H1 (cell line): ENCODE results near the gene RMDN3. TPM values are rescaled to one million over a fixed set of nuclear protein-coding genes. Genes with fewer than 3 reads are reported as not detected.

ENCODE experiments used
- CTCF ChIA-PET: fragments of 300-600 bp; sonication (Branson Sonifier 250); formaldehyde crosslinking; loops from one replicate; lab custom pipeline; 2021; ENCODE audit not compliant: partially characterized antibody; lab: Charles Lee
- POLR2A ChIA-PET: fragments of 300-600 bp; sonication (Branson Sonifier 250); formaldehyde crosslinking; loops from one replicate; lab custom pipeline; 2021; ENCODE audit warnings: inconsistent platforms; ENCODE audit not compliant: partially characterized antibody; lab: Charles Lee
- DNase-seq, 2 experiments: peaks; one replicate each; pipeline versions ENCODE4 v3.0.0 to v3.0.0-alpha.2; 2010 to 2022; ENCODE audit warnings: low spot score in 2 of 2, low read depth in 1 of 2, mixed read lengths in 1 of 2
- FAIRE-seq: peaks from 2 replicates; lab custom pipeline; 2011; peaks lifted over from hg19 to GRCh38; lab: Jason Lieb, UNC
- H2AFZ ChIP-seq: 2 replicates; pipeline ENCODE4 v1.8.1; 2012; ENCODE audit warnings: low read length, inconsistent platforms
- H2AK5ac ChIP-seq: 2 replicates; pipeline ENCODE4 v1.6.1; 2013; ENCODE audit warnings: low read depth, low read length
- H2BK120ac ChIP-seq: replicated peaks from 2 replicates; pipeline ENCODE3; 2013; ENCODE audit warnings: low read depth, low read length, inconsistent platforms
- H2BK12ac ChIP-seq: 2 replicates; pipeline ENCODE4 v1.6.1; 2013; ENCODE audit warnings: low read depth, low read length
- H2BK15ac ChIP-seq: 2 replicates; pipeline ENCODE4 v1.6.1; 2013; ENCODE audit warnings: low read length
- H2BK20ac ChIP-seq: 2 replicates; pipeline ENCODE4 v1.6.1; 2013; ENCODE audit warnings: low read length
- H2BK5ac ChIP-seq: 2 replicates; pipeline ENCODE4 v1.6.1; 2013; ENCODE audit warnings: low read depth, low read length
- H3K14ac ChIP-seq: 2 replicates; pipeline ENCODE4 v1.6.1; 2013; ENCODE audit warnings: inconsistent platforms; ENCODE audit not compliant: insufficient read length
- H3K18ac ChIP-seq: 2 replicates; pipeline ENCODE4 v1.6.1; 2013; ENCODE audit warnings: low read length; ENCODE audit errors: extremely low read depth
- H3K23ac ChIP-seq: 2 replicates; pipeline ENCODE4 v1.6.1; 2013; ENCODE audit warnings: inconsistent platforms; ENCODE audit not compliant: insufficient read length
- H3K23me2 ChIP-seq: 2 replicates; pipeline ENCODE4 v1.6.1; 2013; ENCODE audit warnings: low read depth, low read length
- H3K27ac ChIP-seq: 2 replicates; pipeline ENCODE4 v1.6.1; 2011; ENCODE audit warnings: low read depth, low read length, inconsistent platforms
- H3K27me3 ChIP-seq, 4 experiments: replicated peaks in 1 of 4; 1 replicate in 1 of 4; 2 replicates in 3 of 4; pipeline versions ENCODE4 v1.6.1 to v1.8.1; 2011 to 2013; ENCODE audit warnings: low read length in 3 of 4, mild to moderate bottlenecking in 3 of 4, inconsistent platforms in 2 of 4, mixed read lengths in 2 of 4, moderate library complexity in 1 of 4; ENCODE audit not compliant: control insufficient read depth in 3 of 4, insufficient read depth in 3 of 4; ENCODE audit errors: extremely low read depth in 1 of 4
- H3K36me3 ChIP-seq, 4 experiments: 2 replicates each; pipeline versions ENCODE4 v1.6.1 to v1.8.1; 2011 to 2013; ENCODE audit warnings: mild to moderate bottlenecking in 4 of 4, low read length in 3 of 4, moderate library complexity in 2 of 4, control low read depth in 1 of 4, inconsistent platforms in 1 of 4; ENCODE audit not compliant: insufficient read depth in 4 of 4, control insufficient read depth in 2 of 4
- H3K4ac ChIP-seq: replicated peaks from 2 replicates; pipeline ENCODE3; 2013; ENCODE audit warnings: low read length, low read depth, mixed read lengths, inconsistent platforms; ENCODE audit not compliant: insufficient read length
- H3K4me1 ChIP-seq, 4 experiments: replicated peaks in 1 of 4; 1 replicate in 1 of 4; 2 replicates in 3 of 4; pipeline versions ENCODE4 v1.6.1 to v1.8.1; 2011 to 2013; ENCODE audit warnings: low read length in 3 of 4, inconsistent platforms in 2 of 4, mixed read lengths in 1 of 4; ENCODE audit not compliant: insufficient read depth in 4 of 4, control insufficient read depth in 3 of 4
- H3K4me2 ChIP-seq, 2 experiments: 2 replicates each; pipeline versions ENCODE4 v1.6.1 to v1.8.1; 2011 to 2013; ENCODE audit warnings: low read depth in 2 of 2, low read length in 2 of 2, control low read depth in 1 of 2, inconsistent platforms in 1 of 2, mild to moderate bottlenecking in 1 of 2; ENCODE audit not compliant: insufficient read depth in 1 of 2
- H3K4me3 ChIP-seq, 4 experiments: fragments of 200-600, 300-600 bp in 1 of 4; sonication (generic), shearing (Covaris generic), sonication (Bioruptor Twin) in 1 of 4; 2 replicates each; pipeline versions ENCODE4 v1.5.1 to v1.8.1; 2011 to 2016; ENCODE audit warnings: low read length in 4 of 4, low read depth in 3 of 4, control low read depth in 2 of 4, inconsistent platforms in 2 of 4, mild to moderate bottlenecking in 2 of 4, mixed read lengths in 1 of 4, moderate library complexity in 1 of 4; ENCODE audit not compliant: insufficient read depth in 2 of 4; ENCODE audit errors: extremely low read depth in 1 of 4
- H3K56ac ChIP-seq: replicated peaks from 2 replicates; pipeline ENCODE3; 2013; ENCODE audit warnings: low read depth, mild to moderate bottlenecking, mixed read lengths, low read length, inconsistent platforms; ENCODE audit not compliant: insufficient read length
- H3K79me1 ChIP-seq: 2 replicates; pipeline ENCODE4 v1.6.1; 2013; ENCODE audit warnings: low read depth, low read length, control low read depth
- H3K79me2 ChIP-seq, 2 experiments: 2 replicates each; pipeline versions ENCODE4 v1.6.1 to v1.8.1; 2012 to 2013; ENCODE audit warnings: low read length in 2 of 2, mild to moderate bottlenecking in 2 of 2, inconsistent platforms in 1 of 2; ENCODE audit not compliant: insufficient read depth in 2 of 2, control insufficient read depth in 1 of 2
- H3K9ac ChIP-seq, 4 experiments: replicated peaks in 1 of 4; 1 replicate in 1 of 4; 2 replicates in 3 of 4; pipeline versions ENCODE4 v1.6.1 to v1.8.1; 2011 to 2013; ENCODE audit warnings: low read depth in 3 of 4, low read length in 3 of 4, control low read depth in 2 of 4, mild to moderate bottlenecking in 2 of 4, moderate library complexity in 2 of 4, inconsistent platforms in 1 of 4; ENCODE audit errors: extremely low read depth in 1 of 4
- H3K9me3 ChIP-seq, 2 experiments: 2 replicates each; pipeline versions ENCODE4 v1.6.1 to v1.8.1; 2012 to 2013; ENCODE audit warnings: mild to moderate bottlenecking in 2 of 2, moderate library complexity in 2 of 2, control low read depth in 1 of 2, inconsistent platforms in 1 of 2, low read depth in 1 of 2, low read length in 1 of 2, mixed read lengths in 1 of 2; ENCODE audit not compliant: insufficient read depth in 2 of 2
- H4K20me1 ChIP-seq, 2 experiments: replicated peaks in 1 of 2; 2 replicates each; pipeline versions ENCODE3 to v1.8.1; 2011 to 2013; ENCODE audit warnings: inconsistent platforms in 2 of 2, low read length in 2 of 2, mild to moderate bottlenecking in 1 of 2; ENCODE audit not compliant: insufficient read depth in 2 of 2, control insufficient read depth in 1 of 2
- H4K5ac ChIP-seq: 2 replicates; pipeline ENCODE4 v1.6.1; 2013; ENCODE audit warnings: low read length, low read depth, mixed read lengths, inconsistent platforms; ENCODE audit not compliant: insufficient read length
- H4K8ac ChIP-seq: 2 replicates; pipeline ENCODE4 v1.8.0; 2013; ENCODE audit warnings: mild to moderate bottlenecking, moderate library complexity, low read length, inconsistent platforms; ENCODE audit not compliant: insufficient read depth; ENCODE audit errors: extremely low read depth
- H4K91ac ChIP-seq: replicated peaks from 2 replicates; pipeline ENCODE3; 2013; ENCODE audit warnings: low read length, mixed read lengths, inconsistent platforms; ENCODE audit not compliant: insufficient read length
- EGR1 ChIP-seq: IDR thresholded peaks from 2 replicates; pipeline ENCODE4 v1.6.1; 2011; ENCODE audit warnings: low read depth, low read length, borderline replicate concordance
- HDAC2 ChIP-seq, 2 experiments: fragments of 300-600 bp in 1 of 2; sonication (generic) in 1 of 2; IDR thresholded peaks; 2 replicates each; pipeline ENCODE4 v1.6.1; 2011 to 2012; ENCODE audit warnings: low read depth in 2 of 2, low read length in 2 of 2, mild to moderate bottlenecking in 2 of 2, moderate library complexity in 2 of 2, borderline replicate concordance in 1 of 2, inconsistent platforms in 1 of 2
- HDAC6 ChIP-seq: IDR thresholded peaks from one replicate; pipeline ENCODE4 v1.7.1; 2012; ENCODE audit warnings: low read depth, mild to moderate bottlenecking, inconsistent platforms, low read length, moderate library complexity
- JUND ChIP-seq: IDR thresholded peaks from 2 replicates; pipeline ENCODE4 v1.6.1; 2011; ENCODE audit warnings: mild to moderate bottlenecking, improper control_type of control experiment, low read length
- KDM4A ChIP-seq: IDR thresholded peaks from one replicate; pipeline ENCODE4 v1.7.1; 2012; ENCODE audit warnings: low read depth, mild to moderate bottlenecking, moderate library complexity, low read length, inconsistent platforms; ENCODE audit not compliant: severe bottlenecking
- PHF8 ChIP-seq: fragments of 200-600 bp; sonication (generic); conservative IDR thresholded peaks from 2 replicates; pipeline ENCODE4 v1.7.1; 2012; ENCODE audit warnings: low read depth, mild to moderate bottlenecking, inconsistent platforms, low read length, moderate library complexity
- POLR2AphosphoS5 ChIP-seq: IDR thresholded peaks from 2 replicates; pipeline ENCODE4 v1.6.1; 2011; ENCODE audit warnings: low read depth, low read length
- SUZ12 ChIP-seq: fragments of 200-600 bp; sonication (generic); IDR thresholded peaks from 2 replicates; pipeline ENCODE4 v1.6.1; 2012; ENCODE audit warnings: mild to moderate bottlenecking, inconsistent platforms, low read length, moderate library complexity, mixed read lengths
- WGBS, 2 experiments: shearing (Covaris generic) in 1 of 2; methylation state at CpG; one replicate each; pipeline versions ENCODE4 v1.1.6 to v1.1.7; 2013 to 2015; ENCODE audit warnings: low lambda C conversion rate in 2 of 2, mixed read lengths in 2 of 2, inconsistent platforms in 1 of 2, low coverage in 1 of 2, missing lambda C conversion rate in 1 of 2; ENCODE audit not compliant: insufficient replicate concordance in 2 of 2, insufficient coverage in 1 of 2, insufficient read length in 1 of 2; ENCODE audit errors: extremely low coverage in 1 of 2, missing lambda C conversion rate in 1 of 2; 5-methylcytosine and 5-hydroxymethylcytosine counted together
- polyA plus RNA-seq, 7 experiments: library from polyadenylated mRNA; depleted of rRNA in 3 of 7; stranded (reverse) in 5 of 7; unstranded in 2 of 7; fragments of >200 nt in 5 of 7; fragments of 200-250 nt in 2 of 7; gene quantifications; 1 replicate in 5 of 7; 2 replicates in 1 of 7; 4 replicates in 1 of 7; pipeline versions ENCODE4 v1.2.1 to v1.2.3, GENCODE V29; 2011 to 2013; ENCODE audit warnings: missing spikeins in 2 of 7, mixed read lengths in 2 of 7
- total RNA-seq: library from RNA; stranded (reverse); fragmentation: NEBNext Ultra II Directional; extraction: Animal tissue kit (Norgen Biotek cat#: 25700); gene quantifications from 2 replicates; pipeline ENCODE4 v1.2.1, GENCODE V29; 2021
- TF ChIP-seq, protein P1 (sequence below): IDR thresholded peaks from 2 replicates; pipeline ENCODE4 v1.6.1; 2012; ENCODE audit warnings: low read length, inconsistent platforms

RMDN3 gene
- total and polyA plus RNA-seq, 2 of the 8 experiments (the other 6 are each of a cell fraction or from before 2014, with no cell fraction given), result 10.8 to 24.1 TPM

DNA sequence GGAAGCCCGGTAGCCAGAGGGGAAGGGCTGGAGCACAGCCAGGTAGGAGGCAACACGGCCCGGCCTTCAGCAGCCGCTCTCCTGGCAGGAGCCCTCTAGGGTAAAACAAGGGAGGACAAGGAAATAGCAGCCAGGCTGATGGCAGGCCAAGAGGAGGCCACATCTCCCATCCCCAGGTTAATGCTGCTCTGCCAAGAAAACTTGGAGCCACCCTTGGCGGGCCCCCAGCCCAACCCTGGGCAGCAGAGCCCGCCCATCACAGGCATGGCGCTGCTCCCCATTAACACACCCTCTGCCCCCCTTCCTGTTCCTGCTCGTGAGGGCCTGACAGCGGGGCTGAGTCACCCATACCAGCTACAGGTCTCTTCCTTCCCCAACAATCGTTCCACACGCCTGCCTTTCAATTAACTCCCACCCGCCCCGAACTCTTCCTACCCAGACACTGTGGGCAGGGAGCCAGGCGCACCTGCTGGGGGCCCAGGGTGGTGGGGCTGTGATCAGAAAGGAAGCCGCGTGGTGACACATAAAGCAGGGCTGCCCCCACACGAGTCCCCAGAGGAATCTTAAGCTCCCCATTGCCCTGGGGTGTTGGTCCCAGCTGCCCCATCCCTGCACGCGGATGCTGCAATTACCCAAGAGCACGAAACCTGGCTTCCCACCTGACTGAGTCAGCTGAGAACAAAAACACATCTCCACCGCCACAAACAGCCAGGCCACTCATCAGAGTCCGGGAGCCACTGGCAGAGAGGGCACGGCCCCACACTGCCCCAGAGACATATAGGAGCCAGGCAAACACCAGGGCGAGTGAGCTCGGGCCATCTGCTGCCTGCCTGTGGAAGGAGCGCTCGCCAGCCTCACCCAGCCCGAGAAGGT lies 14.5 kb upstream of the RMDN3 start, which contains the start of gene C15orf62:
Gene C15orf62, plus strand, starts transcription at position 707 of the 873 bp plus-strand sequence. CDS start 516 bp downstream, outside the sequence.
- H3K23ac ChIP-seq, result no peak within 1 kb of the TSS
- H3K79me2 ChIP-seq, result no peaks in the 10 kb centered on the region
- H3K4me1 ChIP-seq, result peaks cover 5 to 27% (median 15%) of the 10 kb centered on the region in 4 experiments
- H4K8ac ChIP-seq, result no peak within 1 kb of the TSS; the same call in 1 of the 2 replicates
- peaks cover 0 to 8% (median 0%) of the 10 kb centered on the region in 4 experiments; a peak in 2 of 8 replicates for H3K36me3 ChIP-seq
- no peak within 1 kb of the TSS for H2BK12ac ChIP-seq
- H3K23me2 ChIP-seq, result peaks cover 2% of the 10 kb centered on the region; the same call in 1 of the 2 replicates
- 90% methylated on average over 28 of the region's 28 CpGs; no CpG with 5 or more reads in 1 of the 2 experiments for WGBS, 2 experiments
- no peak within 1 kb of the TSS for H2BK20ac ChIP-seq
- H4K91ac ChIP-seq, result no peak within 1 kb of the TSS
- no peak within 1 kb of the TSS for H3K4me2 ChIP-seq
- no peaks in the 10 kb centered on the region for H3K27me3 ChIP-seq
- H3K79me1 ChIP-seq, result no peaks in the 10 kb centered on the region; the same call in 1 of the 2 replicates
- no peak within 1 kb of the TSS for H3K56ac ChIP-seq
- H3K4ac ChIP-seq, result no peak within 1 kb of the TSS
- no peak within 1 kb of the TSS for H2AFZ ChIP-seq
- TF ChIP-seq, protein P1, sequence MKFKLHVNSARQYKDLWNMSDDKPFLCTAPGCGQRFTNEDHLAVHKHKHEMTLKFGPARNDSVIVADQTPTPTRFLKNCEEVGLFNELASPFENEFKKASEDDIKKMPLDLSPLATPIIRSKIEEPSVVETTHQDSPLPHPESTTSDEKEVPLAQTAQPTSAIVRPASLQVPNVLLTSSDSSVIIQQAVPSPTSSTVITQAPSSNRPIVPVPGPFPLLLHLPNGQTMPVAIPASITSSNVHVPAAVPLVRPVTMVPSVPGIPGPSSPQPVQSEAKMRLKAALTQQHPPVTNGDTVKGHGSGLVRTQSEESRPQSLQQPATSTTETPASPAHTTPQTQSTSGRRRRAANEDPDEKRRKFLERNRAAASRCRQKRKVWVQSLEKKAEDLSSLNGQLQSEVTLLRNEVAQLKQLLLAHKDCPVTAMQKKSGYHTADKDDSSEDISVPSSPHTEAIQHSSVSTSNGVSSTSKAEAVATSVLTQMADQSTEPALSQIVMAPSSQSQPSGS, result no peak
- TF ChIP-seq HDAC2 (IDR thresholded peaks at IDR 0.05; ENCODE audit: borderline replicate concordance in 1 of 2, low read depth in 2 of 2, low read length in 2 of 2) (no peak), HDAC6 (no peak), JUND (no peak), EGR1 (no peak), SUZ12 (no peak), KDM4A (no peak), PHF8 (no peak), POLR2AphosphoS5 (no peak)
- peaks cover 0 to 2% of the 10 kb centered on the region in 2 experiments for H4K20me1 ChIP-seq
- no peak within 1 kb of the TSS for H4K5ac ChIP-seq
- no peak for DNase-seq
- H3K9me3 ChIP-seq, result no peaks in the 10 kb centered on the region
- no peak within 1 kb of the TSS for H2AK5ac ChIP-seq
- H3K18ac ChIP-seq, result no peak within 1 kb of the TSS
- CTCF ChIA-PET, result interaction anchor here (0.6 to 15.3 kb wide), 9 partner anchors 14 to 179 kb away, joined by 3 to 184 read pairs (median 7); no protein-coding TSS in a partner anchor
- H2BK15ac ChIP-seq, result no peak within 1 kb of the TSS
- H3K14ac ChIP-seq, result no peak within 1 kb of the TSS
- POLR2A ChIA-PET, result interaction anchor here (0.9 to 2.7 kb wide), 6 partner anchors 10 to 319 kb away, joined by 3 to 11 read pairs (median 4); no protein-coding TSS in a partner anchor
- no peak within 1 kb of the TSS for H3K4me3 ChIP-seq
- no peak within 1 kb of the TSS; the same call in 1 of the 2 replicates for H2BK5ac ChIP-seq
- no peak within 1 kb of the TSS; the same call in 1 of the 2 replicates for H3K27ac ChIP-seq
- no peak within 1 kb of the TSS; a peak in 1 of 7 replicates for H3K9ac ChIP-seq
- no peak within 1 kb of the TSS for H2BK120ac ChIP-seq
- FAIRE-seq, result no peak
